Memory B cell (primary cell): ENCODE results near the gene NLRP1.

Experiments
- ATAC-seq: fragments of 150-1000 bp; cut with Tn5 transposase; 2 replicates; pipeline ENCODE4 v1.10.0; 2021; ENCODE audit warnings: low read depth, mild to moderate bottlenecking, moderate library complexity
- DNase-seq, 2 donors: peaks; one replicate each; pipeline ENCODE4 v3.0.0; 2022; ENCODE audit warnings: low spot score in 2 of 2
- H3K27ac Mint-ChIP-seq: one replicate; pipeline ENCODE4 v1.8.0; 2022; ENCODE audit warnings: mild to moderate bottlenecking, moderate library complexity, mixed read lengths
- H3K27me3 Mint-ChIP-seq: one replicate; pipeline ENCODE4 v1.8.0; 2022; ENCODE audit warnings: mixed read lengths
- H3K36me3 Mint-ChIP-seq: one replicate; pipeline ENCODE4 v1.8.0; 2022; ENCODE audit warnings: mild to moderate bottlenecking, mixed read lengths
- H3K4me1 Mint-ChIP-seq: one replicate; pipeline ENCODE4 v1.8.0; 2022; ENCODE audit warnings: mixed read lengths
- H3K4me3 Mint-ChIP-seq: one replicate; pipeline ENCODE4 v1.8.0; 2022; ENCODE audit warnings: mild to moderate bottlenecking, moderate library complexity, mixed read lengths
- H3K9me3 Mint-ChIP-seq: one replicate; pipeline ENCODE4 v1.8.0; 2022; ENCODE audit warnings: mixed read lengths

NLRP1 gene

DNA sequence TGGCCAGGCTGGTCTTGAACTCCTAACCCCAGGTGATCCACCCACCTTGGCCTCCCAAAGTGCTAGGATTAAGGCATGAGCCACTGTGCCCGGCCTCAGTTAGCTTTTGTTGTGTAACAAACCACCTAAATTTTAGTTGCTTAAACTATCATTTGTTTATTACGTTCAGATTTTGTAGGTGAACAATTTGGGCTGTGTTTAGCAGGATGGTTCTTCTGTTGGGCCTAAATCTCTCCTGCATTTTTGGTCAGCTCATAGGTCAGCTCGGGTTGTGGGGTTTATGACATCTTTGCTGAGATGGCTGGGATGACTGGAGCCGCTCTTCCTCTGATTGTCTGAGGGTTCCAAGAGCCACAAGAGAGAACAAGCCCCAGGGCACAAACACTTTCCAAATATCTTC lies 21.1 kb upstream of the NLRP1 start:
- ATAC-seq (no peak), DNase-seq (no peak)
- Mint-ChIP-seq H3K27me3 (peaks cover 17% of the 10 kb centered on the region), H3K27ac (no peak overlapping the region), H3K4me1 (no peaks in the 10 kb centered on the region), H3K36me3 (no peaks in the 10 kb centered on the region), H3K4me3 (no peak overlapping the region), H3K9me3 (no peaks in the 10 kb centered on the region)

DNA sequence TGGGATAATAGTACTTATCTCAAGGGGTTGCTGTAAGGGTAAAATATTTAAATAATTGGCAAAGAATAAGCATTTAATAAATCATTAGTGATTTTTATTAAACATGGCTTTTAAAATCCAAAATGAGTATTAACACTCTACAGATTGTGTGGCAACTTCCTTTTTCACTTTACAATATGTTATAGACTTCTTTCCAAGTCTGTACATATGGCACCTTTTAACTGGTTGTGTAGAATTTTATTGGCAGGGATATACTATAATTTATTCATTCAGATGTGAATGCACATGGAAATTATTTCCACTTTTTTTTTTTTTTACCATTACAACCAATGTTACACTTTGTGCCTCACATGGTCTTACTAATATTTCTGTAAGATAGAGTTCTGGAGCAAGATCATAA lies 15.7 kb upstream of the NLRP1 start:
- H3K4me3 Mint-ChIP-seq = no peak overlapping the region
- peaks cover 25% of the 10 kb centered on the region for H3K27me3 Mint-ChIP-seq
- no peak overlapping the region for H3K27ac Mint-ChIP-seq
- H3K9me3 Mint-ChIP-seq = no peaks in the 10 kb centered on the region
- H3K36me3 Mint-ChIP-seq = no peaks in the 10 kb centered on the region
- no peaks in the 10 kb centered on the region for H3K4me1 Mint-ChIP-seq
- no peak for DNase-seq
- ATAC-seq = no peak

GRCh38 chr17:5598457-5598856 lies 14.1 kb upstream of the NLRP1 start:
- Mint-ChIP-seq H3K9me3 (no peaks in the 10 kb centered on the region), H3K36me3 (no peaks in the 10 kb centered on the region), H3K27me3 (peaks cover 29% of the 10 kb centered on the region), H3K27ac (no peak overlapping the region), H3K4me1 (no peaks in the 10 kb centered on the region), H3K4me3 (no peak overlapping the region)
- ATAC-seq = no peak
- no peak for DNase-seq

DNA sequence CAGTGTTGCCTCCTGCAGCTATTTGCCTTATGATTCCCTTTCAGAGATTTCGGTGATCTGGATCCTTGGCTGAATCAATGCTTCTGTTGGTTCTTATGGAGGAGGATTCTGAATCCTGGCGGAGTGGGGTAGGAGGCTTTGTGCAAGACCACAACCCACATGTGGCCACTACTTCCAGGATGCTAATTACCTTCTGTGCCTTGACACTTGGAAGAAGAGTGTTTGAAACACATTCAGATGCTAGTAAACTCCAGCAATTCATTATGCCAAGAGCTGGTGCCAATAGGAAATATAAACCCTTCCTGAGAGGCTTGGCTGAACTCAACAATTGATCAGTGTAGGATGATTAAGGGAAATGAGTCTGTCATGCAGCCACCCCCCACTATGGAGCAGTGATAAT lies 12.1 kb upstream of the NLRP1 start:
- H3K36me3 Mint-ChIP-seq = no peaks in the 10 kb centered on the region

GRCh38 chr17:5595831-5596230 lies 11.5 kb upstream of the NLRP1 start:
- Mint-ChIP-seq H3K4me3 (no peak overlapping the region), H3K36me3 (no peaks in the 10 kb centered on the region), H3K27me3 (peaks cover 23% of the 10 kb centered on the region), H3K4me1 (no peaks in the 10 kb centered on the region), H3K27ac (no peak overlapping the region), H3K9me3 (no peaks in the 10 kb centered on the region)
- DNase-seq (no peak), ATAC-seq (no peak)

More for the DNA sequence above, 12.1 kb upstream of the NLRP1 start:
- Mint-ChIP-seq H3K27me3 (peaks cover 25% of the 10 kb centered on the region), H3K4me3 (no peak overlapping the region), H3K4me1 (no peaks in the 10 kb centered on the region), H3K9me3 (no peaks in the 10 kb centered on the region), H3K27ac (no peak overlapping the region)
- ATAC-seq = no peak
- no peak for DNase-seq

DNA sequence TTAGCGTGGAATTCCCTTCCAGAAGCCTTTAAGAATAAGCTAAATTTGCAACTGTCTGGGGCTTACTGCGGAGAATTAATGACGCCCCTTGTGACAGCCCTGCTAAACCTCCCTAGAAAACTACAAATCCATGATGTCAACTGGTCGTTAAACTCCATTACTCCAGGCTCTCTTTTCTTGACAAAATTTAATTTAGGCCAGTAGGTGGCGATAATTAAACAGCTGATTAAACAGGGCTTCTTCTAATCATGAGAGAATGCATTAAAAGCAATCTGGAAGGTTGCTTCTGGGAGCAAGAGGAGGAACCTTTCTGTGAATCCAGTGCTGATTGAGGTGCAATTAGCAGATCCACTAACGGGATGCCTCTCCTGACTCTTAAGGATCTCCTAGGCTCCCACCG lies 8.1 kb upstream of the NLRP1 start:
- Mint-ChIP-seq H3K27me3 (peaks cover 19% of the 10 kb centered on the region), H3K4me1 (peaks cover 2% of the 10 kb centered on the region), H3K4me3 (no peak overlapping the region), H3K9me3 (no peaks in the 10 kb centered on the region), H3K36me3 (no peaks in the 10 kb centered on the region), H3K27ac (no peak overlapping the region)
- DNase-seq (peak in 1 of 2 donors; percentile 42), ATAC-seq (peak; percentile 49)

GRCh38 chr17:5591966-5592365 lies 7.7 kb upstream of the NLRP1 start:
- Mint-ChIP-seq H3K4me3 (no peak overlapping the region), H3K9me3 (no peaks in the 10 kb centered on the region), H3K27me3 (peaks cover 18% of the 10 kb centered on the region), H3K36me3 (no peaks in the 10 kb centered on the region), H3K4me1 (peaks cover 4% of the 10 kb centered on the region), H3K27ac (no peak overlapping the region)
- DNase-seq (no peak), ATAC-seq (no peak)

GRCh38 chr17:5588584-5588983 lies 4.3 kb upstream of the NLRP1 start:
- no peak overlapping the region for H3K27ac Mint-ChIP-seq
- peaks cover 11% of the 10 kb centered on the region for H3K4me1 Mint-ChIP-seq
- no peak for DNase-seq
- no peaks in the 10 kb centered on the region for H3K9me3 Mint-ChIP-seq
- no peaks in the 10 kb centered on the region for H3K36me3 Mint-ChIP-seq
- no peak overlapping the region for H3K4me3 Mint-ChIP-seq
- no peak for ATAC-seq
- H3K27me3 Mint-ChIP-seq = peaks cover 1% of the 10 kb centered on the region

DNA sequence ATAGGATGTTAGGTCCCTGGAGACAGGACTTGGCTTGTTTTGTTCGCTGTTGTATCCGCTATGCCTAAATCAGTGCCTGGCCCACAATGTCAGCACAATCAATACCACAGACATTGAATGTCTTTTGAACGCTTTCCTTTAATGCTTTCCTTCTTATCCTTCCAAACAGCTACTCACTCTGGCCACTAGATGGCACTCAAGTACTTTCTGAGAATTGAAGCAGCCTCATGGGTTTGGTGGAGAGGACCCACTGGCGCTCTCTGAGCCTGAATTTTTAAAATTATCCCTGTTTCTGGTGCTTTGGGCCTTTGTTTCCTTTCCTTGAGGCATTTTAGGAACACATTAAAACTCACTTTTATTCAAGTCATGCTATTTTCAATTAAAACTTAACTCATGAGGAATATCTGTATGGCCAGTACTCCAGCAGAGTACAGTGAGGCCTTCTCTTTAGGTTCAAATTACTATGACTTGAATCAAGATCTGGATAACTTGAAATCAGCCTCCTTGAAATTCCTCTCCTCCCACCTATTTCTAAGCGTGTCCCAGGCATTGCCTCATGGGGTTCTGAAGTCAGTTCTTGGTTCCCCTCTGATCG lies 3.2 kb upstream of the NLRP1 start:
- peak overlapping the region; percentile 49 for H3K27ac Mint-ChIP-seq
- peak; percentile 10 for ATAC-seq
- no peaks in the 10 kb centered on the region for H3K9me3 Mint-ChIP-seq
- H3K36me3 Mint-ChIP-seq = peaks cover 1% of the 10 kb centered on the region
- H3K4me3 Mint-ChIP-seq = no peak overlapping the region
- peaks cover 1% of the 10 kb centered on the region for H3K27me3 Mint-ChIP-seq
- peaks cover 19% of the 10 kb centered on the region for H3K4me1 Mint-ChIP-seq
- peak; percentile 54 to 76 for DNase-seq

- Mint-ChIP-seq H3K27ac (peak overlapping the region; percentile 99), H3K9me3 (no peaks in the 10 kb centered on the region), H3K4me1 (peaks cover 30% of the 10 kb centered on the region), H3K4me3 (no peak overlapping the region), H3K36me3 (peaks cover 6% of the 10 kb centered on the region), H3K27me3 (peaks cover 1% of the 10 kb centered on the region)
- no peak for DNase-seq
- no peak for ATAC-seq
Measured at GRCh38 chr17:5585836-5586521, 1.7 kb upstream of the NLRP1 start.

- Mint-ChIP-seq H3K4me1 (peaks cover 34% of the 10 kb centered on the region), H3K27ac (peak overlapping the region; percentile 99), H3K27me3 (peaks cover 1% of the 10 kb centered on the region), H3K9me3 (no peaks in the 10 kb centered on the region), H3K36me3 (peaks cover 7% of the 10 kb centered on the region), H3K4me3 (no peak overlapping the region)
- ATAC-seq (no peak), DNase-seq (no peak)
Measured at GRCh38 chr17:5585287-5585794, 1.0 kb upstream of the NLRP1 start.

DNA sequence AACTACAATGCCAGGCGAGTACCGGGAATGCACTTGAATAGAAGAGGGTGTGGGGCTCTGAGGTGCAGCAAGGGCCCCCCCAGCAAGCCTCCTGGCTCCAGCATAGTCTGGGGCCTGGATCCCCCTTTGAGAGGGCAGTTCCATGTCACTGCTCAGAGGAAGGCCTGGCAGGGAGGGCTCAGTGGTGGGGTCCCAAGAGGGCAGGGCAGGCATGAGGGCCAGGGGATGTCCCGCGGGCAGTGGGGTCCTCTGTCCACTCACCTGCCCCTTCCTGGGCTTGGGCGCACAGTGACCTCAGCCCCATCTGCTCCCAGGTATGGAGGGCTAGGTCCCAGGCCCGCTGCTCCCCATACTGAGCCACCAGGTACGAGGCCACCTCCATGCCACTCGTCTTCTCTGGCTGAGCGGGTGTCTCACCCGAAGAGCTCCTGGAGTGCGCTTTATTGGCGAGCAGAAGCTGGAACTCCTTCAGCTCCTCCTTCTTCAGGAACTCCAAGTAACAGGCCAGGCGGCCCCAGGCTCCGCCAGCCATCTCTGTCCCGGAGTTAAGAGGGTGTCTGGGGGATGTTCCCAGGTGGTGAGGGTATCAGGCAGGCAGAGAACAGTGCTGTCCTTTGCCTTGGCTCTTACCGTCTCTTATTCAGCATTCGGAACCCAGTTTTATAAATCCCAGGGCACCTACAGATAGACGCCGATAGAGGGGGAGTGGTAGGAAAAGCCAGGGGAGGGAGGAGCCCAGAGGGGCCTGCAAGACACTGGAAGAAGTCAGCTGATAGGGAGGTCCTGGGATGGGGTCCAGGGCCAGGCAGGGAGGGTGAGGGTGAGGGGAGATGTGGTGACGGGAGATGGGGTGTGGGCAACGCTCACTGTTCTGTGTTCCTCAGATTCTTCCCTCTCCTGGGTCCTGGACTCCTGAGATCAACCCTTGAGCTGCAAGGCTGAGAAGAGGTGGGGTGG lies 605 bp downstream of the NLRP1 start:
- peak overlapping the region; percentile 99 for H3K4me3 Mint-ChIP-seq
- no peaks in the 10 kb centered on the region for H3K9me3 Mint-ChIP-seq
- peaks cover 1% of the 10 kb centered on the region for H3K27me3 Mint-ChIP-seq
- H3K4me1 Mint-ChIP-seq = peaks cover 41% of the 10 kb centered on the region
- H3K27ac Mint-ChIP-seq = peak overlapping the region; percentile 99
- DNase-seq (peak in 1 of 2 donors; percentile 12), ATAC-seq (peak; percentile 16)
- H3K36me3 Mint-ChIP-seq = peaks cover 20% of the 10 kb centered on the region

GRCh38 chr17:5582209-5583185 lies 1.8 kb downstream of the NLRP1 start:
- peaks cover 41% of the 10 kb centered on the region for H3K4me1 Mint-ChIP-seq
- ATAC-seq (no peak), DNase-seq (no peak)
- peaks cover 27% of the 10 kb centered on the region for H3K36me3 Mint-ChIP-seq
- no peaks in the 10 kb centered on the region for H3K27me3 Mint-ChIP-seq
- H3K27ac Mint-ChIP-seq = peak overlapping the region; percentile 99
- peak overlapping the region; percentile 99 for H3K4me3 Mint-ChIP-seq
- no peaks in the 10 kb centered on the region for H3K9me3 Mint-ChIP-seq
